ENCODE results near the gene TMEM86A. TPM values are rescaled to one million over a fixed set of nuclear protein-coding genes. Genes with fewer than 3 reads are reported as not detected.

Gene TMEM86A
- total RNA-seq, 1 donor from 2014 or later, result 4.3 TPM

DNA sequence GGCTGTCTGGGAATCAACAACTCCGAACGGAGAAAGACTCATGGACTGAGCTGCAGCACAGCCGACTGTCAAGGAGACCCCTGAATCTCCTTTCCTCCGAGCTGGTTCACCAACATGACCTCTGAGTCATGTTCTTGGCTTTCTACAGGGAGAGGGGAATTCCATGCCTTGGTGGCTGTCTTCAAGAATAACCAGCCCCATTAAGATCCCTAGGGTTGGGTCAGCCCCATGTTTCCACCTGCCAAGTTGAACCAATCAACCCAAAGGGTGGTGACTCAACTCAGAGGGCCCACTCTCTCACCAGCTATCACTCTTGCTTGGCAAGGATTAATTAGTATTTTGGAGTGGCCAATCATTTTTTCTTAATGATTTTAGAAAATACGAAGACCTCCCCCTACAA is 55.7 kb downstream of the TMEM86A start:
- no peak for DNase-seq (ENCODE audit: low spot score)

Other genes starting within 250 kb of the TMEM86A start
- 0.96 TPM for gene LDHAL6A, start 242.9 kb upstream of the TMEM86A start, total RNA-seq (ENCODE audit: insufficient read depth, low replicate concordance)
- gene TSG101, start 171.8 kb upstream of the TMEM86A start, total RNA-seq (ENCODE audit: insufficient read depth, low replicate concordance), result 24.6 TPM
- 36.1 TPM for gene UEVLD, start 110.0 kb upstream of the TMEM86A start, total RNA-seq (ENCODE audit: insufficient read depth, low replicate concordance)
- gene MISFA, start 99.0 kb upstream of the TMEM86A start, total RNA-seq (ENCODE audit: insufficient read depth, low replicate concordance), result 1.7 TPM
- 24.6 TPM for gene SPTY2D1, start 64.4 kb upstream of the TMEM86A start, total RNA-seq (ENCODE audit: insufficient read depth, low replicate concordance)
- 2.6 TPM for gene IGSF22, start 27.4 kb downstream of the TMEM86A start, total RNA-seq (ENCODE audit: insufficient read depth, low replicate concordance)
- 4.8 TPM for gene PTPN5, start 93.0 kb downstream of the TMEM86A start, total RNA-seq (ENCODE audit: insufficient read depth, low replicate concordance)
- gene MRGPRX1, start 240.6 kb downstream of the TMEM86A start, total RNA-seq (ENCODE audit: insufficient read depth, low replicate concordance), result not detected